Activated T-cell treated with anti-CD3 and anti-CD28 coated beads for 1 hour (primary cell): ENCODE measurements around the gene EFNA3.

Experiments
- DNase-seq: peaks from one replicate; pipeline ENCODE4 v3.0.0-alpha.2; 2020; ENCODE audit warnings: low read depth

The EFNA3 gene, protein sequence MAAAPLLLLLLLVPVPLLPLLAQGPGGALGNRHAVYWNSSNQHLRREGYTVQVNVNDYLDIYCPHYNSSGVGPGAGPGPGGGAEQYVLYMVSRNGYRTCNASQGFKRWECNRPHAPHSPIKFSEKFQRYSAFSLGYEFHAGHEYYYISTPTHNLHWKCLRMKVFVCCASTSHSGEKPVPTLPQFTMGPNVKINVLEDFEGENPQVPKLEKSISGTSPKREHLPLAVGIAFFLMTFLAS

DNA sequence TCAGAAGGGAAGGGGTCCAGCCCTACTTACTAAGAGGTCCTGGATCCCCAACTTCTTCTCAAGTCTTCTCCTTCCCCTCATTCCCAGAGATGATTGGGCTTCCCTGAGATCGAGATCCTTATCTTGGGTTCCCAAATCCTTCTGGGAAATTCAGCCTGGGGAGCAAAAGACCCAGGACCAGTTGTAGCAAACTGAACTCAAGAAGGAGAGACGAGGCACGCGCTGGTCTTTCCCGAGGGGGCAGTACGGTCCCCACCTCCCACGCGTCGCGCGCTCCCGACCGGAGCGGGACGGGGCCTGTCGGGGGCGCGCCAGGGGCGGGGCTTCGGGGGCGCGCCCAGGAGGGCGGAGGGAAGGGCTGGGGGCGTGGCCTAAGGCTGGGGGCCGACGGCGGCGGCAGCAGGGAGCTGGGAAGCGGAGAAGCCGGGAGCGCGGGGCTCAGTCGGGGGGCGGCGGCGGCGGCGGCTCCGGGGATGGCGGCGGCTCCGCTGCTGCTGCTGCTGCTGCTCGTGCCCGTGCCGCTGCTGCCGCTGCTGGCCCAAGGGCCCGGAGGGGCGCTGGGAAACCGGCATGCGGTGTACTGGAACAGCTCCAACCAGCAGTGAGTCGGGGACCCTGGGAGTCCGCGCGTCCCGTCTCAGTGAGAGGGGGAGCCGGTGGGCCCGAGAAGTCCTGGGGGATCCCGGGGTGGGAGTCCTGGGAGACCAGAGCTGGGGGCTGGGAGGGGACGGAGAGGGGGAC is at the start of gene EFNA3:
Gene EFNA3, plus strand, starts transcription at position 369 of the 741 bp plus-strand sequence. Its CDS starts 105 bp downstream, at position 474.
- peak; percentile 55 for DNase-seq

- DNase-seq, result no peak
Measured at GRCh38 chr1:155029513-155030242, 49.0 kb upstream of the EFNA3 start.

GRCh38 chr1:155030243-155030795 is 48.3 kb upstream of the EFNA3 start:
- DNase-seq, result no peak

GRCh38 chr1:155030899-155031298 is 47.7 kb upstream of the EFNA3 start:
- DNase-seq, result no peak

DNA sequence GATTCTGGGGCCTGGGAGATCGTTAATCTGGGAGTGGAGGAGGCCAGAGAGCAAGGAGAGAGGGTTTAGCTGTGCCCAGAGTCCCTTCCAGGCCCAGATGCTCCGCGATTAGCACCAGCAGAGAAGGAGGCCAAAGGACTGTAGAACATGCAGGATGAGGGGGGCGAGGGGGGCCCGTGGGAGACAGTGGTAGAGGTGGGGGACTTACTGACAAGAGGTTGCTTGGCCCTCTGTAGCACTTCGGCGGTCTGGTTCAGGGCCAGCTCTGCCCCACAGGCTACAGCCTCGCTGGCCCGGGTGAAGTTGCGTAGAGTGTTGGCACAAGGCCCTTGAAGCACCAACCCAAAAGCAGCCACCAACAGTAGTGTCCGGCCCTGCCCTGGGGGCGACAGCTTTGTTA is 45.8 kb upstream of the EFNA3 start:
- no peak for DNase-seq

DNA sequence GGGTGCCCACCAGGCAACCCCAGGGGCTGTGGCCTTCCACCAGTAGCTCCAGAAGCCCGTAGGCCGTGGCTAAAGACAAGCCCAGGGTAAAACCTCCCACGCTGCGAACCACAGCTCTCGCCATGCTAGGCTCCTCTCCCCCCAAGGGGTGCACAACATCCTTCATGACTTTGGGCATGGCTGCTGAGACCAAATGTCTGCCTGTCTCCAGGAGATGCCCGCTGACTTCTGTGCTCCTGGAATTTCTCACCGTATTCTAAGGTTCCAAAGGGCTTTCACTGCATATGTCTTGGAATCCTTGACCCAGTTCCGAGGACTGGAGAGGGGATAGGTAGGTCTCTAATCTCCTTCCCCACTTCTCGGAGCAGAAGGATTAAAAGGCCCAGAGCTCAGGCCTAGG is 45.1 kb upstream of the EFNA3 start, which contains the start of the genes DCST1 and DCST2:
Gene DCST1, plus strand, starts transcription at position 301 of the 400 bp plus-strand sequence. CDS start 213 bp downstream, outside the sequence.
Gene DCST2, minus strand, starts transcription at position 258 of the 400 bp plus-strand sequence. Its CDS starts 80 bp downstream, at position 178.
- no peak for DNase-seq

- DNase-seq, result no peak
Measured at GRCh38 chr1:155034318-155035208, 44.1 kb upstream of the EFNA3 start.

GRCh38 chr1:155035936-155036335 is 42.7 kb upstream of the EFNA3 start:
- no peak for DNase-seq

GRCh38 chr1:155037043-155037442 is 41.6 kb upstream of the EFNA3 start:
- no peak for DNase-seq

DNA sequence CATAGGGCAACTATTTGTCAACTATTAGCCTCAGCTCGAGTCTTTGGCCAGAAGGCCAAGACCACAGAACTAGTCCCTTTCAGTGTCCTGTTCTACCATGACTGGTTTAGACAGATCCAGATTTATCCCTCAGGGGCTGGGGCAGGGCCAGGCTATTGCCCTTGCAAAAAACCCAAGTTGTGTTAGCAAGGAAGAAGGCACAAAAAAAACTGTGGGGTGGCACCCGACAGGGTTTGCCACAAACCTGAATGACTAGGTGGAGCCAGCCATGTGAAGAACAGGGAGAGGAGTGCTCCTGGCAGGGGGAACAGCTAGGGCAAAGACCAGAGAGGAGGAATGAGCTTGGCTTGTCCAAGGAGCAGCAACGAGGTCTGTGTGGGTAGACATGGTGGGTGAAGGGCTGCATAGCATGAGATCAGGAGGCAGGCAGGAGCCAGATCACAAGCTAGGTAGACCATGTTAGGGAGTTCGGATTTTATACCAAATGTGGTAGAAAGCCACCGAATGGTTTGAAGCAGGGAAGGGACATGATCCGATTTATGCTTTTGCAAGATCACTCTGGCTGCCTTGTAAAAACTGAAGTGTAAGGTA is 40.7 kb upstream of the EFNA3 start:
- DNase-seq, result no peak

DNA sequence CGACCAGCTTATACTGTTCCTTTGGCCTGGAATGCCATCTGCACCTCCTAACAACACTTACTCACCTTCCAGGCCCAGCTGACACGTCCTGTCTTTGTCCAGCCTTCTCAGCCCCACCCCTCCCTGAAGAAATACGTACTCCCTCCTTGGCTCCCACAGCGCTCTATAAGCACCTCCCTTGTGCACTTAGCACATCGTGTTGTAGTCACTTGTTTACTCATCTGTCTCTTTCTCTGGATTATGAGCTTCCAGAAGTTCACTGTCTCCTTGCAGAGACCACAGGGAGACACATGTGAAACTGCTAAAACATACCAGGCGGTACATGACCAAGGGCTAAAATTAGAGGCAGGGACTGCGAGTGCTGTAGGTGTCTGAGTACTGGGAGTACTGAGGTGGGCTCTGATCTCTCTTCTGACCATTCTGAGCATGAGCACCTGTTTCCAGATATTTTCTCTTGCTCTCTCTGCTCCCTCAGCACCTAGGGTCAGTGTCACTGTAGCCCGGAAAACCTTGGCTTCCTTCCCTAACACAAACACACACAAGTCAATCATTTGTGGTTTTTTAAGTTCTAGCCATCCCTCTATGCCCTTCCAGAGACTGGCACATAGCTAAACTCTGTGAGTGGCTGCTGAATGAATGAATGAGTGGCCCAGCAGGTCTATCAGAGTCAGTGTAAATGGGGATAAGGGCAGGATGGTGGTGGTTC is 39.9 kb upstream of the EFNA3 start:
- DNase-seq, result no peak

GRCh38 chr1:155039308-155039669 is 39.3 kb upstream of the EFNA3 start:
- no peak for DNase-seq

GRCh38 chr1:155040358-155041093 is 38.1 kb upstream of the EFNA3 start:
- no peak for DNase-seq

GRCh38 chr1:155042789-155043188 is 35.8 kb upstream of the EFNA3 start:
- no peak for DNase-seq

- DNase-seq, result no peak
Measured at GRCh38 chr1:155043301-155043702, 35.3 kb upstream of the EFNA3 start.

- DNase-seq, result no peak
Measured at GRCh38 chr1:155043793-155044192, 34.8 kb upstream of the EFNA3 start.

GRCh38 chr1:155044365-155044764 is 34.3 kb upstream of the EFNA3 start:
- no peak for DNase-seq

- peak; percentile 30 for DNase-seq
Measured at GRCh38 chr1:155044812-155045657, 33.6 kb upstream of the EFNA3 start.
